Epithelial cell of proximal tubule (primary cell): ENCODE measurements around the gene GRB10. TPM values are rescaled to one million over a fixed set of nuclear protein-coding genes. Genes with fewer than 3 reads are reported as not detected.

ENCODE experiments used
- DNase-seq: peaks from one replicate; pipeline ENCODE4 v3.0.0-alpha.2; 2011; ENCODE audit warnings: low read depth
- H3K4me3 ChIP-seq: 2 replicates; pipeline ENCODE4 v1.5.1; 2011; ENCODE audit warnings: low read depth, mild to moderate bottlenecking, low read length
- total RNA-seq: library from RNA; depleted of rRNA; stranded (reverse); fragments of >200 nt; gene quantifications from 2 replicates; pipeline ENCODE4 v1.2.3, GENCODE V29; 2015
- TF ChIP-seq, protein P1 (sequence below): conservative IDR thresholded peaks from 2 replicates; pipeline ENCODE4 v1.5.1; 2012; ENCODE audit warnings: low read depth, mild to moderate bottlenecking, low read length

Gene GRB10
- total RNA-seq, 1 donor from 2014 or later = 33.4 TPM

GRCh38 chr7:50648076-50648475 is 134.6 kb downstream of the GRB10 start:
- TF ChIP-seq, protein P1, sequence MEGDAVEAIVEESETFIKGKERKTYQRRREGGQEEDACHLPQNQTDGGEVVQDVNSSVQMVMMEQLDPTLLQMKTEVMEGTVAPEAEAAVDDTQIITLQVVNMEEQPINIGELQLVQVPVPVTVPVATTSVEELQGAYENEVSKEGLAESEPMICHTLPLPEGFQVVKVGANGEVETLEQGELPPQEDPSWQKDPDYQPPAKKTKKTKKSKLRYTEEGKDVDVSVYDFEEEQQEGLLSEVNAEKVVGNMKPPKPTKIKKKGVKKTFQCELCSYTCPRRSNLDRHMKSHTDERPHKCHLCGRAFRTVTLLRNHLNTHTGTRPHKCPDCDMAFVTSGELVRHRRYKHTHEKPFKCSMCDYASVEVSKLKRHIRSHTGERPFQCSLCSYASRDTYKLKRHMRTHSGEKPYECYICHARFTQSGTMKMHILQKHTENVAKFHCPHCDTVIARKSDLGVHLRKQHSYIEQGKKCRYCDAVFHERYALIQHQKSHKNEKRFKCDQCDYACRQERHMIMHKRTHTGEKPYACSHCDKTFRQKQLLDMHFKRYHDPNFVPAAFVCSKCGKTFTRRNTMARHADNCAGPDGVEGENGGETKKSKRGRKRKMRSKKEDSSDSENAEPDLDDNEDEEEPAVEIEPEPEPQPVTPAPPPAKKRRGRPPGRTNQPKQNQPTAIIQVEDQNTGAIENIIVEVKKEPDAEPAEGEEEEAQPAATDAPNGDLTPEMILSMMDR = no peak
- no peak overlapping the region for H3K4me3 ChIP-seq
- no peak for DNase-seq

DNA sequence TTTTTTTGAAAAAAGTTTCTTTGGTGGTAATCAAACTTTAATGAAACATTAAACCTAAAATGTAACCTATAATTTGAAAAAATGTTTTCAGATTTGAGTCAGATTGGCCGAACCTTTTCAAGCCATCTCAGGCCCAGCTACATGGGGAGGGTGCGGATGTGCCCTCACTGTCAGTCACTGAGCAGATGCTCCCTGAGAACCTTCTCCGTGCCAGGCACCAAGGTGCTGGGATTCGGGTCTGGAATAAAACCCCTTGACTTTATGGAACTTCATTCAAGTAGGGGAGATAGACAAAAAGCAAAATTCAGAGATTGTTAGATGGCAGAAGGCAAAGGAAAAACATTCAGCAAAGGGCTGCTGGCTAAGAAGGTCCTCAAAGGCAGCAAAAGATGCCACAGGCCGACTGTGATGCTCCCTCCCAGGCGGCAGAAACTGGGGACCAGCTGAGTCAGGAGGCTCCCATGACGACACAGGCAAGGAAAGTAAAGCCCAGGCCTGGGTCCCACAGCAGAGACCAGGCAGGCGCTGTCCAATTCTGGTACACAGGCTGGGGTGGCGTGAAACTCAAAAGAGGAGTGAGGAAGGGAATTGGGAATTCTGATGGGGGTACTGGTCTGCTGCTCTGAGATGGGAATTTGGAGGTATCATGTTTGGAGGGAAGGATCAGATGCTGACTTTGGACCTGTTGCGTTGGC is 135.3 kb downstream of the GRB10 start:
- TF ChIP-seq, protein P1 = no peak
- DNase-seq = no peak
- H3K4me3 ChIP-seq = no peak overlapping the region

GRCh38 chr7:50646069-50646468 is 136.6 kb downstream of the GRB10 start:
- DNase-seq = no peak
- H3K4me3 ChIP-seq = no peak overlapping the region
- TF ChIP-seq, protein P1 = no peak

GRCh38 chr7:50645186-50645585 is 137.5 kb downstream of the GRB10 start:
- TF ChIP-seq, protein P1 = no peak
- H3K4me3 ChIP-seq = no peak overlapping the region
- no peak for DNase-seq

DNA sequence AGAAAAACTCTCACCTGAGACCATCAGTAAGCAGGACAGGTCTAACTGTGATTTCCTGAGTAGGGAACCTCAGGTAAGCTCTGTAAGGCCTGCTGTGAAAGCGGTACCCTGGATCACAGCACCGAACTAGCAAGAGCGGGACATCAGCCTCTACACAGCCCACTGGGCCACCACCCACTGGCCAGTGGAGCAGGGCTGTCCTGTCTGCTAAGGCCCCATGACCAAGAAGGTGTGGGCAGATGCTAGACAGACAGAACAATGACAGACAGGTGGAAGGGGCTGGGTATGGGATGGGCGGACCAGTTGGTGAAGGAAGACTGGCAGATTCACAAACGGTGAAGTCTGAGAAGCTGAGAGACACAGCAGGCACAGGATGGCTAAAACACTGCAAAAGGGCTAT is 138.1 kb downstream of the GRB10 start:
- no peak for DNase-seq
- TF ChIP-seq, protein P1 = no peak
- H3K4me3 ChIP-seq = no peak overlapping the region

DNA sequence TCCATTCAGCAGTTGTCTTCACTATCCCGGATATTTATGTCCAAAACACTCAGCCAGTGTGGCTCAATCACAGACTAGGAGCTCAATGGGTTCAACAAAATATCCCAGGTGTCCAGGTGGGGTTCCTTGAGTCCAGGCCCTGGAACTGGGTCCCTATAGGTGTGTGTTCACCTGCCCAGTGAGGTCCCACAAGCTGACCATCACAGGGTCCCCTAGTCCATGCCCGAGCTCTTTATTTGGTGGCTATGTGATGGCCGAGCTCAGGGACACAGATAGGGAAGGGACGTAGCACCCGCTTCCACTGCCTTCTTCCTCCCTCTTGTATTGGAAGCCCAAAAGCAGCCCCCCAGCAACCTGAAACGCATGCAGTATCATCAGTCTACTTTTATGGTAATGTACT is 138.6 kb downstream of the GRB10 start:
- no peak overlapping the region for H3K4me3 ChIP-seq
- DNase-seq = no peak
- TF ChIP-seq, protein P1 = no peak
